Measurements from ENCODE around the gene TELO2. TPM values are rescaled to one million over a fixed set of nuclear protein-coding genes. Genes with fewer than 3 reads are reported as not detected.

The TELO2 gene
- total RNA-seq, 1 donor from 2014 or later, result 26.0 TPM

GRCh38 chr16:1450218-1450617 is 42.9 kb upstream of the TELO2 start:
- H3K4me1 ChIP-seq, result no peaks in the 10 kb centered on the region
- no peaks in the 10 kb centered on the region for H3K27me3 ChIP-seq
- intact Hi-C loops (cut with DNase I), result no loop called here
- H3K4me3 ChIP-seq, result no peak overlapping the region
- no peak for TF ChIP-seq CTCF (IDR thresholded peaks at IDR 0.05)
- no peaks in the 10 kb centered on the region for H3K9me3 ChIP-seq
- no peak overlapping the region for H3K27ac ChIP-seq
- ATAC-seq, result no peak
- H3K36me3 ChIP-seq, result peaks cover 74% of the 10 kb centered on the region
- DNase-seq, result no peak

- no peaks in the 10 kb centered on the region for H3K4me1 ChIP-seq
- H3K27ac ChIP-seq, result no peak overlapping the region
- no peak overlapping the region for H3K4me3 ChIP-seq
- DNase-seq (no peak), ATAC-seq (no peak)
- TF ChIP-seq CTCF (IDR thresholded peaks at IDR 0.05), result no peak
- H3K36me3 ChIP-seq, result peaks cover 77% of the 10 kb centered on the region
- no peaks in the 10 kb centered on the region for H3K9me3 ChIP-seq
- intact Hi-C loops (cut with DNase I), result no loop called here
- no peaks in the 10 kb centered on the region for H3K27me3 ChIP-seq
Measured at GRCh38 chr16:1450841-1451240, 42.3 kb upstream of the TELO2 start.

- H3K36me3 ChIP-seq, result peaks cover 83% of the 10 kb centered on the region
Measured at GRCh38 chr16:1451702-1452392, 41.3 kb upstream of the TELO2 start.

GRCh38 chr16:1452530-1452929 is 40.6 kb upstream of the TELO2 start:
- no peak for DNase-seq
- intact Hi-C loops (cut with DNase I), result no loop called here

More at GRCh38 chr16:1451702-1452392, 41.3 kb upstream of the TELO2 start:
- Histone ChIP-seq H3K9me3 (no peaks in the 10 kb centered on the region), H3K4me3 (no peak overlapping the region), H3K27ac (no peak overlapping the region), H3K27me3 (no peaks in the 10 kb centered on the region), H3K4me1 (no peaks in the 10 kb centered on the region)
- DNase-seq (no peak), ATAC-seq (no peak)
- no peak for TF ChIP-seq CTCF (IDR thresholded peaks at IDR 0.05)
- intact Hi-C loops (cut with DNase I), result no loop called here

GRCh38 chr16:1453316-1453715 is 39.8 kb upstream of the TELO2 start:
- no peaks in the 10 kb centered on the region for H3K9me3 ChIP-seq
- intact Hi-C loops (cut with DNase I), result no loop called here
- H3K4me3 ChIP-seq, result no peak overlapping the region
- H3K36me3 ChIP-seq, result peaks cover 88% of the 10 kb centered on the region
- no peak for DNase-seq
- no peaks in the 10 kb centered on the region for H3K27me3 ChIP-seq
- TF ChIP-seq CTCF (IDR thresholded peaks at IDR 0.05), result no peak
- no peaks in the 10 kb centered on the region for H3K4me1 ChIP-seq
- no peak overlapping the region for H3K27ac ChIP-seq
- no peak for ATAC-seq

More at GRCh38 chr16:1452530-1452929, 40.6 kb upstream of the TELO2 start:
- ATAC-seq, result no peak
- no peaks in the 10 kb centered on the region for H3K9me3 ChIP-seq
- no peak for TF ChIP-seq CTCF (IDR thresholded peaks at IDR 0.05)
- peaks cover 88% of the 10 kb centered on the region for H3K36me3 ChIP-seq
- no peaks in the 10 kb centered on the region for H3K4me1 ChIP-seq
- no peaks in the 10 kb centered on the region for H3K27me3 ChIP-seq
- no peak overlapping the region for H3K27ac ChIP-seq
- H3K4me3 ChIP-seq, result no peak overlapping the region
